Testis (tissue), 3 donors: ENCODE results near the gene TMEM238. TPM values are rescaled to one million over a fixed set of nuclear protein-coding genes. Genes with fewer than 3 reads are reported as not detected.
"Not testable (repeated sequence)": the region's sequence is repeated elsewhere in the genome, so short reads cannot be mapped to it uniquely, and the experiment has no call there.

Experiments
- DNase-seq: peaks from one replicate; pipeline ENCODE4 v3.0.0-alpha.2; 2019
- H3K27ac ChIP-seq, 2 donors: fragments of 200-600 bp; sonication (generic); one replicate each; pipeline ENCODE4 v1.5.1; 2019
- H3K27me3 ChIP-seq: fragments of 200-600 bp; sonication (generic); one replicate; pipeline ENCODE4 v1.5.1; 2019
- H3K36me3 ChIP-seq: fragments of 200-600 bp; sonication (generic); one replicate; pipeline ENCODE4 v1.5.1; 2017; ENCODE audit warnings: low read depth; ENCODE audit errors: missing control alignments
- H3K4me1 ChIP-seq: fragments of 200-600 bp; sonication (generic); one replicate; pipeline ENCODE4 v1.5.1; 2019
- H3K4me3 ChIP-seq, 2 donors: fragments of 200-600 bp; sonication (generic); one replicate each; pipeline ENCODE4 v1.5.1; 2017 to 2019
- H3K9me3 ChIP-seq: fragments of 200-600 bp; sonication (generic); one replicate; pipeline ENCODE4 v1.5.1; 2017
- CTCF ChIP-seq, 3 experiments: fragments of 450-650 bp in 2 of 3; fragments of 200-600 bp in 1 of 3; sonication (generic) in 1 of 3; IDR thresholded peaks; one replicate each; pipeline ENCODE4 v1.5.1; 2016 to 2019; ENCODE audit warnings: antibody characterized with exemption in 3 of 3, mild to moderate bottlenecking in 2 of 3, moderate library complexity in 1 of 3
- POLR2A ChIP-seq: fragments of 450-650 bp; IDR thresholded peaks from one replicate; pipeline ENCODE4 v1.6.1; 2017; ENCODE audit warnings: antibody characterized with exemption, mild to moderate bottlenecking, moderate library complexity
- WGBS, 2 donors: methylation state at CpG; one replicate each; pipeline ENCODE4 v1.1.5; 2018; 5-methylcytosine and 5-hydroxymethylcytosine counted together
- intact Hi-C: fragments of 100-400 bp; cut with DNase I; formaldehyde crosslinking; loops from one replicate; pipeline ENCODE4 v1.15.1; 2023; ENCODE audit warnings: low total_unique reads
- polyA plus RNA-seq: library from polyadenylated mRNA; stranded (reverse); fragments of 350-450 nt; fragmentation: Illumina TruSeq; extraction: RNeasy Lipid Tissue Mini Kit (QIAGEN cat#74804); gene quantifications from one replicate; pipeline ENCODE4 v1.2.3, GENCODE V29; 2014; ENCODE audit warnings: low read depth, low replicate concordance; ENCODE audit not compliant: insufficient read depth
- total RNA-seq, 2 donors: library from RNA; depleted of rRNA; stranded (reverse); fragments of >200 nt; gene quantifications; one replicate each; pipeline ENCODE4 v1.2.3, GENCODE V29; 2016

The TMEM238 gene
- total and polyA plus RNA-seq, 3 donors from 2014 or later: 0.91 to 6.4 (median 1.7) TPM

GRCh38 chr19:55402509-55402908 lies 18.4 kb upstream of the TMEM238 start:
- Histone ChIP-seq H3K36me3 (no peaks in the 10 kb centered on the region), H3K4me3 (no peak overlapping the region), H3K4me1 (peaks cover 18% of the 10 kb centered on the region), H3K9me3 (no peaks in the 10 kb centered on the region), H3K27me3 (no peaks in the 10 kb centered on the region), H3K27ac (no peak overlapping the region)
- intact Hi-C loops: no loop called here
- TF ChIP-seq CTCF (IDR thresholded peaks at IDR 0.05): no peak
- TF ChIP-seq POLR2A: no peak
- DNase-seq: no peak
- 43 to 86% methylated on average over 1 to 2 of the region's 2 CpGs for WGBS, 2 donors

GRCh38 chr19:55401390-55401789 lies 17.3 kb upstream of the TMEM238 start:
- H3K27me3 ChIP-seq, H3K9me3 ChIP-seq, DNase-seq, intact Hi-C loops, H3K4me3 ChIP-seq, H3K27ac ChIP-seq, H3K36me3 ChIP-seq: not testable (repeated sequence)
- peaks cover 12% of the 10 kb centered on the region for H3K4me1 ChIP-seq
- WGBS, 2 donors: 92% methylated on average over 23 of the region's 28 CpGs; no CpG with 5 or more reads in 1 of the 2 donors

DNA sequence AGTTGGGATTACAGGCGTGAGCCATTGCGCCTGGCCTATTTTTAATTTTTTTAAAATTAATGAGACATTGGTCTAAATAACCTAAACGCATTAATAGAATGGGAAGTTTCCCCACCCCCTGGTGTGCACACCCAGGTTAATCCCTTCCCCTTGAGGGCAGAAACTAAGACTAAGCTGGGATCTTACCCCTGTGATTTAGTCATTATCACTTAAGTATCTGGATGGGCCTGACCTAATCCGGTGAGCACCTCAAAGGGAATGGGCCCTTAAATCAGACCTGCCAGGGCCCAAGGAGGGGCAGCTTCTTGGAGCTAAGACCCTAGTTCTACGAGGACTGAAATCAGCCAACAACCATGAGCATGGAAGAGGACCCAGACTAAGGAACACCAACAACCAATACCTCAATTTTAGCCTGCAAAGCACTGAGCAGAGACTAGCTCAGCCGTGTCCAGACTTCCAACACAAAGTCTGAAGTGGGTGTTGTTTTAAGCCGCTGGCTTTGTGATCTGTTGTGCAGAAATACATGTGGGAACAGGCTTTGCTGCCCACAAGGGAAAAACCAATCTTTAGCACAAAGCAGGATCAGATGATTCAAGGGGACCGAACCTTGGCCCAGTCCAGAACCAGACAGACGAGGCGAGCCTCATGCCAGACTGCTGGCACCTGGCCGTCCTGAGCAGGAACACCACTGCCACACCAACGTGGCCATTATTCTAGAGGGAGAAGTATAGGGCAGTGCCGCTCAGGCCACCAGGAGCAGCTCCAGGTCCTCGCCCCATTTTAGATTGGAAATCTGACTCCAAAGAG lies 16.4 kb upstream of the TMEM238 start:
- Histone ChIP-seq H3K36me3 (no peaks in the 10 kb centered on the region), H3K27ac (no peak overlapping the region), H3K4me1 (peaks cover 5% of the 10 kb centered on the region), H3K4me3 (no peak overlapping the region), H3K9me3 (no peaks in the 10 kb centered on the region), H3K27me3 (no peaks in the 10 kb centered on the region)
- DNase-seq: no peak
- WGBS, 2 donors: 88 to 93% methylated on average over 14 of the region's 14 CpGs
- intact Hi-C loops: no loop called here
- TF ChIP-seq CTCF (IDR thresholded peaks at IDR 0.05) (no peak), POLR2A (no peak)

DNA sequence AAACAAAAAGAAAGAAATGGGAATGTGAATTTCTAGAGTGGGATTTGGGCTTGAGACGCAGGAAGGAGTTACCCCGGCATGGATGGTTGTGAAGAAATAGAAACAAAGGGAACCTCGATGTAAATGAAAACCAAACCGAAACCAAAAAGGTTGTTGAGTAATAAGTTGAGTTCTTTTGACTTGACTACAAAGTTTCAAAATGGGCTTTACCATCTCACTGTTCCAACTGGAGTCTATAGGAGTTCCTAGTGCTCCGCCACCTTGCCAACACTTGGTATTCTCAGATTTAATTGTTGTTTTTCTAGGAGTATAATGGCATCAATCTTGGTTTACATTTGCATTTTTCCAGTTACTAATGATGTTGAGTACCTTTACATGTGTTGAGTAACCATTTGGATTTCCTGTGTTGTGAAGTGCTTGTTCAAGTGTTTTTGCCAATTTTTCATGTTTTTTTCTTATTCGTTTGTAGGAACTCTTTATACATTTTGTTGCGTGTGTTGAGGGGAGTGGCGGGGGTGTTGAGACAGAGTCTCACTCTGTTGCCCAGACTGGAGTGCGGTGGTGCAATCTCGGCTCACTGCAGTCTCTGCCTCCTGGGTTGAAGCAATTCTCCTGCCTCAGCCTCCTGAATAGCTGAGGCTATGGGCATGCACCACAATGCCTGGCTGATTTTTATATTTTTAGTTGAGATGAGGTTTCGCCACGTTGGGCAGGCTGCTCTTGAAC lies 14.3 kb upstream of the TMEM238 start:
- Histone ChIP-seq H3K4me1 (peaks cover 5% of the 10 kb centered on the region), H3K36me3 (no peaks in the 10 kb centered on the region), H3K27me3 (no peaks in the 10 kb centered on the region), H3K27ac (no peak overlapping the region), H3K9me3 (no peaks in the 10 kb centered on the region), H3K4me3 (no peak overlapping the region)
- intact Hi-C loops: no loop called here
- 88 to 92% methylated on average over 12 of the region's 12 CpGs for WGBS, 2 donors
- DNase-seq: no peak
- no peak for TF ChIP-seq CTCF (IDR thresholded peaks at IDR 0.05)
- TF ChIP-seq POLR2A: no peak
